VCaP (cell line): Measurements from ENCODE around the gene SLCO3A1.

ENCODE experiments used
- H3K27ac ChIP-seq: fragments of 450-650 bp; 2 replicates; pipeline ENCODE4 v1.5.1; 2017
- CTCF ChIP-seq: fragments of 450-650 bp; conservative IDR thresholded peaks from 2 replicates; pipeline ENCODE4 v1.5.1; 2017; ENCODE audit warnings: mild to moderate bottlenecking, moderate library complexity

Gene SLCO3A1

GRCh38 chr15:91839867-91840266 lies 13.6 kb upstream of the SLCO3A1 start:
- no peak overlapping the region for H3K27ac ChIP-seq
- TF ChIP-seq CTCF: no peak

DNA sequence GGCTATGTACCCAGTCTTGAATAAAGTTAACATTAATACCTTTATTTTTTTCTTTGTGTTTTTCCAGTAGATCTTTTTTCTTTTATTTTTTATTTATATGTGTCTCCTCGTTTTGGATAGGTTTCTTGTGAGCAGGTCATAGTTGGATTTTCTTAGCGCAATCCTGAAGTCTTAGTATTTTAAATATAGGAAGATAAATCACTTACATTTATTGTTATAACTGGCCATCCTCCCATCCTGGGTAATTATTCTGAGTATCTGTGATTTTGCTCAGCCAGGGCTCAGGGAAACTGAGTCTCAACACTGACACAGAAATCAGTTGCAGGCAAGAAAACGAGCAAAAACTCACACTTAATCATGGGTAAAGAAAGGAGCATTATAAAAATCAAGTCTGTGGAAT lies 11.6 kb upstream of the SLCO3A1 start:
- no peak for TF ChIP-seq CTCF
- no peak overlapping the region for H3K27ac ChIP-seq

DNA sequence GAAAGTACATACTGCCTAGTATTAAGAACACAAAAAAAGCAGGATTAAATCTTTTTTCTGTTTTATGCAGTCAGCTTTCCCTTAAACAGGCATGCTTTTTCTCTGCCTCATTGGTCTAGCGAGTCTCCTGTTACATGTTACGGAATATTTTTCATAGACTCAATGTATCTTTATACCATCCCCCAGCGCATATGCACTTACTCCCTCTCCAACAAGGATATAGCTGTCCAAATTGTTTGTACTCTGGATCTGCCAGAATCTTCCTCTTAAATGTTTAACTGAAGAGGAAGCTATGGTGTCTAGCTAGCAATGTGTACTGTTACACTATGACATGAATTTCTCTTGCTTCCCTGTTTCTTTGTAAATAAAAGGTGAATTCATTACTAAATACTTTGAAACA lies 9.2 kb upstream of the SLCO3A1 start:
- TF ChIP-seq CTCF: no peak
- H3K27ac ChIP-seq: no peak overlapping the region

DNA sequence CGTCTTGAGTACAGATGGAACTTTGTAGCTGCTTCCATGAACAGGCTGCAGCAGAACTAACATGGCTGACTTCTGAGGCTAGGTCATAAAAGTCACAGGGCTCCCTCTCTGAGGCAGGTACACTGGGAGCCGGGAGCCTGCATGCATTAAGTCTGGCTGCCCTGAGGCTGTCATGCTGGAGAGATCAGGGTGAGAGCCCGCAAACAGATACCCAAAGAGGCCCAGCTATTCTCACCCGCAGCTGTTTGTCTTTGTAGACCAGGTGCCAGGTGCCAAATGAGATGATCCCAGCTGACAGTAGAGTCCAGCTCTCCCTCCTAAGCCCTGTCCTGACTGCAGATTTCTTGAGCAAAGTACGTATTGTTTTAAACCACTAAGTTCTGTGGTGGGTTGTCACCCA lies 8.6 kb upstream of the SLCO3A1 start:
- TF ChIP-seq CTCF: no peak
- H3K27ac ChIP-seq: no peak overlapping the region

- no peak overlapping the region for H3K27ac ChIP-seq
- no peak for TF ChIP-seq CTCF
These were observed 7.8 kb upstream of the SLCO3A1 start for GRCh38 chr15:91845720-91846119.

DNA sequence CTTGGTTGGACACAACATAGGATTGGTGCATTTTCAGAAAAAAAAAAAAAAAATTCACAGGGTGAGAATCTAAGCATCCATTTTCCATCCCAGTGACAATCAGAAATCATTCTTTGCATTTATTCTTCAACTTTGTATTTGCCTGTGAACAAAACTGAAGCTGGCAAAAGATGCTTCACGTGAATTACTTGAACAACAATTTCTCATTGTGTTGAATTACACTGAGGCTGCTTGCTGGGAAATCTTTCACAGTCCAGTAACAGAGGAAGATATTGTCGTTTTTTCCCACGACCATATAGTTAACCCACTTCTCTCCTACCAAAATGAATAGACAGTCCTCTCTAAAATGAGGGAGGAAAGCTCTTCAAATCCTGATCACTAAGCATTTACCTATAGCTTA lies 4.3 kb upstream of the SLCO3A1 start:
- TF ChIP-seq CTCF: no peak
- H3K27ac ChIP-seq: no peak overlapping the region

- H3K27ac ChIP-seq: peak overlapping the region; percentile 71
- TF ChIP-seq CTCF: peak; percentile 57
These were observed 3.8 kb upstream of the SLCO3A1 start for GRCh38 chr15:91849749-91850161.
